HAP-1 (cell line): ENCODE measurements around the gene SND1.

Source experiments
- DNase-seq, 2 experiments: peaks; one replicate each; pipeline ENCODE4 v3.0.0-alpha.2; 2016 to 2020; ENCODE audit warnings: low spot score in 2 of 2
- H3K27me3 ChIP-seq: fragments of 250-450 bp; sonication (Bioruptor Pico); 2 replicates; pipeline ENCODE4 v1.5.1; 2020; ENCODE audit warnings: low read depth, mild to moderate bottlenecking, moderate library complexity
- H3K36me3 ChIP-seq: fragments of 250-450 bp; sonication (Bioruptor Pico); replicated peaks from 2 replicates; pipeline ENCODE4 v1.5.1; 2020; ENCODE audit warnings: mild to moderate bottlenecking
- H3K4me1 ChIP-seq: fragments of 250-450 bp; sonication (Bioruptor Pico); 2 replicates; pipeline ENCODE4 v1.5.1; 2020; ENCODE audit warnings: mild to moderate bottlenecking
- H3K4me3 ChIP-seq: fragments of 250-450 bp; sonication (Bioruptor Pico); 2 replicates; pipeline ENCODE4 v1.5.1; 2020; ENCODE audit warnings: mild to moderate bottlenecking, moderate library complexity
- H3K9me3 ChIP-seq: fragments of 250-450 bp; sonication (Bioruptor Pico); 2 replicates; pipeline ENCODE4 v1.5.1; 2020; ENCODE audit warnings: mild to moderate bottlenecking, moderate library complexity
- in situ Hi-C: fragments of 300-500 bp; cut with MboI; formaldehyde crosslinking; loops from 3 replicates; pipeline ENCODE4 v1.14.3; 2020; ENCODE audit warnings: low sequenced_read_pairs, inconsistent platforms, mixed read lengths

The SND1 gene

GRCh38 chr7:128122576-128123290, 470.7 kb downstream of the SND1 start:
- DNase-seq: no peak
- no peaks in the 10 kb centered on the region for H3K9me3 ChIP-seq
- in situ Hi-C loops: no loop called here

GRCh38 chr7:128123291-128124037, 471.5 kb downstream of the SND1 start:
- in situ Hi-C loops: no loop called here
- DNase-seq: no peak
- Histone ChIP-seq H3K4me3 (no peak overlapping the region), H3K9me3 (no peaks in the 10 kb centered on the region), H3K27me3 (peaks cover 20% of the 10 kb centered on the region), H3K36me3 (no peaks in the 10 kb centered on the region), H3K4me1 (peaks cover 6% of the 10 kb centered on the region)

More at GRCh38 chr7:128122576-128123290, 470.7 kb downstream of the SND1 start:
- H3K27me3 ChIP-seq: peaks cover 16% of the 10 kb centered on the region
- no peak overlapping the region for H3K4me3 ChIP-seq
- H3K4me1 ChIP-seq: peaks cover 6% of the 10 kb centered on the region
- H3K36me3 ChIP-seq: no peaks in the 10 kb centered on the region

DNA sequence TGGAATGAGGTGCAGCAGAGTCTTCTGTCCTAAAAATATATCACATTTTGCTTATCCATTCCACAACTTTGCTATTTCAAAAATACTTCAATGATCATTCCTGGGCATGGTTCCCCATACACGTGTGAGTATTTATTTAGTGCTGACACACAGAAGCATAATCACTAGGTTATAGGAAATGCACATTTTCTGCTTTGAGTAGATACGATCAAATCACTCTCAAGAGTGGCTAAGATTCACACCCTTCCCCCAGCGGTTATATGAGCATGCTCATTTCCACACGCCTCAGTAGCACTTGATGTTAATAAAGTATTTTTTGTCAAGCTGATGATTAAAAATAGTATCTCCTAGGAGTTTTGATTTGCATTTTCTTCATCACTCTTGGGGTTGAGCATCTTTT, 472.8 kb downstream of the SND1 start:
- no peaks in the 10 kb centered on the region for H3K36me3 ChIP-seq
- no peak overlapping the region for H3K4me3 ChIP-seq
- H3K9me3 ChIP-seq: no peaks in the 10 kb centered on the region
- peaks cover 6% of the 10 kb centered on the region for H3K4me1 ChIP-seq
- no peak for DNase-seq
- in situ Hi-C loops: no loop called here
- peaks cover 31% of the 10 kb centered on the region for H3K27me3 ChIP-seq

DNA sequence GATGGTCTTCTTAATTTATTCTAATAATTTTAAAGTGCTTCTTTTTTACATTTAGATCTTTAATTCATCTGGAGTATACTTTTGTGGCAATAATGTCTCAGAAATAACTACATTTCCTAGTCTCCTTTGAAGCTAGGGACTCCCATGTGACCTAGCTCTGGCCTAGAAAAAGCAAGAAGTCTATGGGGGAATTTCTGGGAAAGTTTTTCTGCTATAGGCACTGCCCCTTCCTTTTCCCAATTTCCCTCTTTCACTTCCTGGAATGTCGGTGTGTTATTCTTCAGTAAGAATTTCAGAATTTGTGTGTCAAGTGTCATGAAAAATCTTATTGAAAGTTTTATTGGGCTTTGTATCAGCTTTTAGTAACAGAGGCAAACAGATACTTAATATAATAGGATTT, 473.8 kb downstream of the SND1 start:
- no peaks in the 10 kb centered on the region for H3K9me3 ChIP-seq

GRCh38 chr7:128128401-128128800, 476.4 kb downstream of the SND1 start:
- no peak for DNase-seq
- Histone ChIP-seq H3K36me3 (no peaks in the 10 kb centered on the region), H3K4me1 (peaks cover 6% of the 10 kb centered on the region), H3K4me3 (no peak overlapping the region), H3K9me3 (no peaks in the 10 kb centered on the region), H3K27me3 (peaks cover 55% of the 10 kb centered on the region)
- in situ Hi-C loops: no loop called here

More for the DNA sequence above, 473.8 kb downstream of the SND1 start:
- in situ Hi-C loops: no loop called here
- H3K36me3 ChIP-seq: no peaks in the 10 kb centered on the region
- H3K4me1 ChIP-seq: peaks cover 6% of the 10 kb centered on the region
- H3K27me3 ChIP-seq: peaks cover 41% of the 10 kb centered on the region
- no peak for DNase-seq
- no peak overlapping the region for H3K4me3 ChIP-seq

- Histone ChIP-seq H3K4me3 (no peak overlapping the region), H3K4me1 (peaks cover 6% of the 10 kb centered on the region), H3K9me3 (no peaks in the 10 kb centered on the region), H3K27me3 (peaks cover 54% of the 10 kb centered on the region), H3K36me3 (no peaks in the 10 kb centered on the region)
- in situ Hi-C loops: no loop called here
- DNase-seq: no peak
Measured at GRCh38 chr7:128129224-128129864, 477.4 kb downstream of the SND1 start.

DNA sequence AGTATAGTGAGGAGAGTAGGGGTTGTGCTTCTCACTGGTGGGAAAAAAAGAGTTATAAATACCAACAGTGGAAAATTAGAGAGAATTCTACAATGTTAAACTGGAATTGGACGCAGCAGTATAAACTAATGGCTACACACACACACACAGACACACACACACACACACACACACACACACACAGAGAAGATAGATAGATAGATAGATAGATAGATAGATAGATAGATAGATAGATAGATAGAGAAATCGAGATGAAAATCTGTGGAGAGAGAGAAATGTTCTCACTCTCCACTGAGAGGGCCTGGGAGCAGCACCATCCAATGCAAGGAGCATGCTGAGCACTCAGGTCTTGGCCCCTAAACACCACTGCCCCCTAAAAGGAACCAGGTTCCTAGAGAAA, 479.1 kb downstream of the SND1 start:
- Histone ChIP-seq H3K27me3 (peaks cover 62% of the 10 kb centered on the region), H3K4me3 (no peak overlapping the region), H3K36me3 (no peaks in the 10 kb centered on the region), H3K4me1 (peaks cover 5% of the 10 kb centered on the region), H3K9me3 (no peaks in the 10 kb centered on the region)
- DNase-seq: no peak
- in situ Hi-C loops: no loop called here

GRCh38 chr7:128131731-128132130, 479.7 kb downstream of the SND1 start:
- in situ Hi-C loops: no loop called here
- H3K27me3 ChIP-seq: peaks cover 62% of the 10 kb centered on the region
- no peaks in the 10 kb centered on the region for H3K9me3 ChIP-seq
- no peaks in the 10 kb centered on the region for H3K36me3 ChIP-seq
- H3K4me3 ChIP-seq: no peak overlapping the region
- DNase-seq: no peak
- peaks cover 5% of the 10 kb centered on the region for H3K4me1 ChIP-seq

GRCh38 chr7:128132426-128133069, 480.6 kb downstream of the SND1 start:
- in situ Hi-C loops: no loop called here
- H3K36me3 ChIP-seq: no peaks in the 10 kb centered on the region
- H3K4me1 ChIP-seq: peaks cover 5% of the 10 kb centered on the region
- H3K9me3 ChIP-seq: no peaks in the 10 kb centered on the region
- H3K27me3 ChIP-seq: peaks cover 57% of the 10 kb centered on the region
- H3K4me3 ChIP-seq: no peak overlapping the region
- DNase-seq: no peak

DNA sequence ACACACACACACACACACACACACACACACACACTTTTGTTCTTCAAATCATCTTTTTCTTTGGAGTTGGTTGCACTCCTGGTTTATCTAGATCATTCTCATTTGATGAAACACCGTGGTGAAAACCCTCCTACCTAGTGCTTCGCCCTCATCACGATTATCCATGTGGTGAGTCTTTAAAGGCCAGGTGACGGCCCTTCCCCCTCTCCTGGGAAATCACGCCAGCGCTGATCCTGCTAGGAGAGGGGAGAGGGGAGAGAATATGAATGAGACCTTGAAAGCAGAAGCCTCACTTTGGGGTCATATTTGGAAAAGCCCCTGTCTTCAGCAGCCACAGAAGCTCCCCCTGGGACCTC, 483.1 kb downstream of the SND1 start:
- peaks cover 50% of the 10 kb centered on the region for H3K27me3 ChIP-seq
- H3K4me3 ChIP-seq: no peak overlapping the region
- in situ Hi-C loops: no loop called here

DNA sequence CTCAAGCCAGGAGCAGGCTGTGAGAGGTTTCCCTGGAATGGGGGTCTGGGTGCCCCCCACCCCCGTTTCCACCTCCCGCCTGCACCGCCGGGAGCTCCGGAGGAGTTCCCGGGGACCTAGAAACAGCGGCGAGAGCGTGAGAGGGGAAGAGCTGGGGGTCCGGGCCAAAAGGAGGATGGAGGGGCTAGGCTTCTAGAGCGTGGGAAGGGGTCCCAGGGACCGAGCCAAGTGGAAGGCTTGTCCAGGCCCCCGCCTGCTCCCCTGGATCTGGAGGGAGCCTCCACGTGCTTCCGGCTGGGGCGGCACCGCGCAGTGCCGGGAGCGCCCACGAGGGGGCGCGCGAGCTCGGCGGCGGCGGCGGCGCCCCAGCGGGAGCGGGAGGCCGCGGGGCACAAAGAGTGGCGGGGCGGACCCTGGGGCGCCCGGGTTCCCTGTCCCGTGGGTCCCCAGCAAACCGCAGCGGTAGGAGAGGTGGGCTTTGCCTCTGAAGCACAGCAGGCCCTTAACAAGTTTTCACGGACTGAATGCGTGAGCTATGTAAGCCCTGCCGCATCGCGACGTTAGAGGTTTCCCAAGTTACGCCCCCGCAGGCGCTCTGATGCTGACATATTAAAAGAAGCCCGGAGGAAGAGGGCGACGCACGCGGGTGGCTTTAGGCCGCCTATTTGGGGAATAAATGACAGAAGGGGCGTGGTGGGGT, 483.7 kb downstream of the SND1 start:
- DNase-seq: peak; percentile 42 to 67
- Histone ChIP-seq H3K4me1 (peaks cover 5% of the 10 kb centered on the region), H3K4me3 (peak overlapping the region; percentile 41), H3K27me3 (peaks cover 44% of the 10 kb centered on the region), H3K36me3 (no peaks in the 10 kb centered on the region), H3K9me3 (no peaks in the 10 kb centered on the region)
- in situ Hi-C loops: no loop called here

More for the DNA sequence above, 483.1 kb downstream of the SND1 start:
- H3K36me3 ChIP-seq: no peaks in the 10 kb centered on the region
- H3K4me1 ChIP-seq: peaks cover 5% of the 10 kb centered on the region
- no peak for DNase-seq
- no peaks in the 10 kb centered on the region for H3K9me3 ChIP-seq

DNA sequence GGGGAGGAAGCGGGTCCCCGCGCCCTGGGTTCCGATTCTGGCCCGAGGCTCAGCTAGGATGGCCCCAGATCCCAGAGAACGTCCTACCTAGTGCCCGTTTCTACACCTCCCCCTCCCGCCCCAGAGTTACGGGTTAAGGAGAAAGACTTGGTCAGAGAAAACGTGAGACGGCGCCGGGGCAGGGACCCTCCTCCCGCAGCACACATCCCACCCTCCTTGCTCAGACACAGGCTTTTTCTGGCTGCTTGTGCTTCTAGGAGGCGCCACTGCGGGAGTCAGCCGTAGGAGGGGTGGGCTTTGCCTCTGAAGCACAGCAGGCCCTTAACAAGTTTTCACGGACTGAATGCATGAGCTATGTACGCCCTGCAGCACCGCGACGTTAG, 484.2 kb downstream of the SND1 start:
- Histone ChIP-seq H3K4me3 (peak overlapping the region; percentile 41), H3K4me1 (peaks cover 5% of the 10 kb centered on the region), H3K36me3 (no peaks in the 10 kb centered on the region), H3K27me3 (peaks cover 40% of the 10 kb centered on the region), H3K9me3 (no peaks in the 10 kb centered on the region)
- in situ Hi-C loops: no loop called here
- no peak for DNase-seq

- Histone ChIP-seq H3K4me1 (peaks cover 5% of the 10 kb centered on the region), H3K4me3 (no peak overlapping the region), H3K36me3 (no peaks in the 10 kb centered on the region), H3K27me3 (peaks cover 40% of the 10 kb centered on the region), H3K9me3 (no peaks in the 10 kb centered on the region)
- in situ Hi-C loops: no loop called here
- DNase-seq: no peak
Measured at GRCh38 chr7:128137181-128137580, 485.2 kb downstream of the SND1 start.
